ENCODE data around the gene WDCP.

GRCh38 chr2:24051833-24052232 is 4.6 kb upstream of the WDCP start:
- no peak for TF ChIP-seq CTCF (IDR thresholded peaks at IDR 0.05)
- no peak for TF ChIP-seq POLR2AphosphoS5 (IDR thresholded peaks at IDR 0.05; ENCODE audit: low read depth, low read length)
- no peak for TF ChIP-seq TCF7L2 (IDR thresholded peaks at IDR 0.05; ENCODE audit: low read depth, low read length)

Data from Panc1 (cell line).